B cell (primary cell): ENCODE measurements around the gene DRD2.

ENCODE experiments used
- EZH2 ChIP-seq: IDR thresholded peaks from 2 replicates; pipeline ENCODE4 v1.6.1; 2012; ENCODE audit warnings: borderline replicate concordance, low read depth, mild to moderate bottlenecking, moderate library complexity, low read length; ENCODE audit not compliant: insufficient read depth, poor library complexity, severe bottlenecking
- TF ChIP-seq, protein P1 (sequence below): fragments of 200-600 bp; IDR thresholded peaks from one replicate; pipeline ENCODE4 v1.8.0; 2022; ENCODE audit warnings: antibody characterized with exemption, mild to moderate bottlenecking

GRCh38 chr11:113385749-113386148 lies 89.4 kb downstream of the DRD2 start:
- TF ChIP-seq, protein P1, sequence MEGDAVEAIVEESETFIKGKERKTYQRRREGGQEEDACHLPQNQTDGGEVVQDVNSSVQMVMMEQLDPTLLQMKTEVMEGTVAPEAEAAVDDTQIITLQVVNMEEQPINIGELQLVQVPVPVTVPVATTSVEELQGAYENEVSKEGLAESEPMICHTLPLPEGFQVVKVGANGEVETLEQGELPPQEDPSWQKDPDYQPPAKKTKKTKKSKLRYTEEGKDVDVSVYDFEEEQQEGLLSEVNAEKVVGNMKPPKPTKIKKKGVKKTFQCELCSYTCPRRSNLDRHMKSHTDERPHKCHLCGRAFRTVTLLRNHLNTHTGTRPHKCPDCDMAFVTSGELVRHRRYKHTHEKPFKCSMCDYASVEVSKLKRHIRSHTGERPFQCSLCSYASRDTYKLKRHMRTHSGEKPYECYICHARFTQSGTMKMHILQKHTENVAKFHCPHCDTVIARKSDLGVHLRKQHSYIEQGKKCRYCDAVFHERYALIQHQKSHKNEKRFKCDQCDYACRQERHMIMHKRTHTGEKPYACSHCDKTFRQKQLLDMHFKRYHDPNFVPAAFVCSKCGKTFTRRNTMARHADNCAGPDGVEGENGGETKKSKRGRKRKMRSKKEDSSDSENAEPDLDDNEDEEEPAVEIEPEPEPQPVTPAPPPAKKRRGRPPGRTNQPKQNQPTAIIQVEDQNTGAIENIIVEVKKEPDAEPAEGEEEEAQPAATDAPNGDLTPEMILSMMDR, result no peak
- TF ChIP-seq EZH2, result no peak
